Duodenal mucosa (tissue), 2 donors: ENCODE data around the gene EIF2AK2.
A peak's percentile ranks its signal among the peaks of the same experiment; 100 is the strongest.

Experiments
- H3K27ac ChIP-seq: one replicate; pipeline ENCODE4 v1.7.0; 2013; ENCODE audit warnings: low read depth, low read length
- H3K27me3 ChIP-seq, 2 donors: one replicate each; pipeline ENCODE4 v1.7.0; 2013; ENCODE audit warnings: low read length in 2 of 2, control low read depth in 1 of 2; ENCODE audit not compliant: insufficient read depth in 2 of 2, control insufficient read depth in 1 of 2
- H3K36me3 ChIP-seq, 2 donors: one replicate each; pipeline ENCODE4 v1.7.0; 2013; ENCODE audit warnings: low read length in 2 of 2, control low read depth in 1 of 2; ENCODE audit not compliant: insufficient read depth in 2 of 2, control insufficient read depth in 1 of 2
- H3K4me1 ChIP-seq, 2 donors: one replicate each; pipeline ENCODE4 v1.7.0; 2013; ENCODE audit warnings: low read length in 2 of 2, control low read depth in 1 of 2; ENCODE audit not compliant: insufficient read depth in 2 of 2, control insufficient read depth in 1 of 2
- H3K4me3 ChIP-seq, 2 donors: one replicate each; pipeline ENCODE4 v1.7.0; 2013; ENCODE audit warnings: low read length in 2 of 2, low read depth in 1 of 2
- H3K9ac ChIP-seq, 2 donors: one replicate each; pipeline ENCODE4 v1.7.0; 2013; ENCODE audit warnings: low read length in 2 of 2, low read depth in 1 of 2
- H3K9me3 ChIP-seq, 2 donors: one replicate each; pipeline ENCODE4 v1.7.0; 2013; ENCODE audit warnings: low read length in 2 of 2, control low read depth in 1 of 2; ENCODE audit not compliant: control insufficient read depth in 1 of 2

The EIF2AK2 gene

GRCh38 chr2:37083873-37084794 is 72.6 kb downstream of the EIF2AK2 start, which contains the start of the genes GPATCH11 and HEATR5B:
Gene GPATCH11, plus strand, starts transcription at chr2:37084518. Its CDS starts 3,864 bp downstream, at chr2:37088382.
Gene HEATR5B, minus strand, starts transcription at chr2:37084372. Its CDS starts 958 bp downstream, at chr2:37083414.
- Histone ChIP-seq H3K4me1 (peaks cover 29 to 40% of the 10 kb centered on the region in 2 donors), H3K9ac (peak within 1 kb of the TSS; percentile 94 to 97), H3K4me3 (peak within 1 kb of the TSS; percentile 98 to 99), H3K27me3 (no peaks in the 10 kb centered on the region), H3K36me3 (peaks cover 6 to 9% of the 10 kb centered on the region in 2 donors), H3K9me3 (no peaks in the 10 kb centered on the region), H3K27ac (peak within 1 kb of the TSS; percentile 59)

DNA sequence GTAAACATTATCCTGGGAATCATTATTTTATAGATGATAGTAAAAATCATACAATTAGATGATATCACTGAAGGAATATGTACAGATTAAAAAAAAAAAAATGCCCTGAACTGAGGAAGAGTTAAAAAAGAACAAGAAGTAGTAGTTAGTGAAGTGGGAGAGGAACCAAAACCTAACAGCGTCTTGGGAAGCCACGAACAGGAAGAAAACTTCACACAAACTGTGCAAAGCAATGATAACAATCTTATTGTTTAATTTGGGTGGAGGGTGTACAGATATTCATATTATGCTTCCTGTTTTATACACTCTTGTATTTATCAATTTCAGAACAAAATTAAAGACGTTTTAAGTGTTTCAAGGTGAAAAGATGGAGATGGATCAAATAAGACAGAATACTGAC is 76.1 kb downstream of the EIF2AK2 start:
- Histone ChIP-seq H3K27ac (no peak overlapping the region), H3K4me1 (peaks cover 27 to 38% of the 10 kb centered on the region in 2 donors), H3K9me3 (no peaks in the 10 kb centered on the region), H3K4me3 (no peak overlapping the region), H3K27me3 (no peaks in the 10 kb centered on the region), H3K9ac (no peak overlapping the region), H3K36me3 (peaks cover 19 to 21% of the 10 kb centered on the region in 2 donors)

GRCh38 chr2:37080266-37080665 is 76.5 kb downstream of the EIF2AK2 start:
- Histone ChIP-seq H3K9me3 (no peaks in the 10 kb centered on the region), H3K27me3 (no peaks in the 10 kb centered on the region), H3K4me1 (peaks cover 23 to 34% of the 10 kb centered on the region in 2 donors), H3K36me3 (peaks cover 21 to 23% of the 10 kb centered on the region in 2 donors), H3K9ac (no peak overlapping the region), H3K27ac (no peak overlapping the region), H3K4me3 (no peak overlapping the region)

DNA sequence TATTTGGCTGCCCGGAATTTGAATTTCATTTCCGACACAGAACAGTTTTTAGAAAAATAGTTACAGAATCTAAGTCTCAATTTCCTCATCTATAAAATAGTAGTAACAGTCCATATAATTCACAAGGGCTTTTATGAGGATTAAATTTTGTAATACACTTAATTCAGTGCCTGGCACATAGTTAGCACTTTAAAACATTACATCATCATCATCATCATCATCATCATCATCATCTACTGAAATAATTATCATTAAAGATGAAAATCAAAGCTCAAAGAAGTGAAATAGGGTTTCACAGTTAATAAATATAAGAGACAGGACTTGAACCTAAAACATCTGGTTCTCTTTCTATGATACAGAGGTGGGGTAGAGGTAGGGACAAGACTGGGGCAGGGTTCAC is 85.8 kb downstream of the EIF2AK2 start:
- no peaks in the 10 kb centered on the region for H3K4me1 ChIP-seq
- peaks cover 17 to 64% of the 10 kb centered on the region in 2 donors for H3K36me3 ChIP-seq
- H3K27ac ChIP-seq: no peak overlapping the region
- no peaks in the 10 kb centered on the region for H3K9me3 ChIP-seq
- H3K9ac ChIP-seq: no peak overlapping the region
- no peak overlapping the region for H3K4me3 ChIP-seq
- no peaks in the 10 kb centered on the region for H3K27me3 ChIP-seq

DNA sequence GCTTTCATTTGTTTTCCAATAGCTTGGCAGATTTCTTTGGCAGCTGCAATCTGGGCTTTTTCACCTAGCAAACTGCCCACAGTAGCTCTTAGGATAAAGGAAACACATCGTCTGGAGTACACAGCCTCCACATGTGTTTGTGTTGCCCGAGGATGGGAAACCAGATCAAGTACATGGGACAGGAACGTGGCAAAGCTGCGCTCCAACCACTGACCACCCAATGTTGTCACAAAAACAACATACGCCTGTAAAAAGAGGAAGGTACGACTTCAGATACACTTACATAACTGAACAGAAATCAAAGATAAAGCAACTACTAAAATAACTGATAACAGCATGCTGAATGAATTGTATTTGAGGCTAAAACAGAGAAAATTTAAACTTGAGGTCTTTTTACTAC is 88.1 kb downstream of the EIF2AK2 start:
- Histone ChIP-seq H3K36me3 (peaks cover 15 to 73% of the 10 kb centered on the region in 2 donors), H3K27me3 (no peaks in the 10 kb centered on the region), H3K4me1 (no peaks in the 10 kb centered on the region)

DNA sequence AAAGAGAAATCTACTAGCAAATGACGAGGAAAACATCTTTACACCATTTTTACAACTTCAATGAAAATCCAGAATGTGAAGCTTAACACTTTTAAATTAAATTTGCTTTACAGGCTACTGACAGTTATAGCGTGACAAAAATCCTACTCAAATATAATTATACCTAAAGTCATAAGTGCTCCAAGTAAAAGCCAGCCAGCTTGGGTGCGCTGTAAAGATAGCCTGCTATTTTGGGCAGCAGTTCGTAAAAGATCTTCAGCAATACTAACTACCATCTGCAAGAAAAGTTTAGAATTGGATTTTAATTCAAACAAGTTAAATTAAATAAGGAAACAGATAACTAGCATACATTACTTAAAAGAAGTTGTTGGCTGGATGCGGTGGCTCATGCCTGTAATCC is 95.0 kb downstream of the EIF2AK2 start:
- Histone ChIP-seq H3K27me3 (no peaks in the 10 kb centered on the region), H3K4me1 (no peaks in the 10 kb centered on the region), H3K36me3 (peaks cover 42 to 72% of the 10 kb centered on the region in 2 donors)

More for the DNA sequence above, 88.1 kb downstream of the EIF2AK2 start:
- no peaks in the 10 kb centered on the region for H3K9me3 ChIP-seq
- no peak overlapping the region for H3K27ac ChIP-seq
- H3K9ac ChIP-seq: no peak overlapping the region
- no peak overlapping the region for H3K4me3 ChIP-seq

DNA sequence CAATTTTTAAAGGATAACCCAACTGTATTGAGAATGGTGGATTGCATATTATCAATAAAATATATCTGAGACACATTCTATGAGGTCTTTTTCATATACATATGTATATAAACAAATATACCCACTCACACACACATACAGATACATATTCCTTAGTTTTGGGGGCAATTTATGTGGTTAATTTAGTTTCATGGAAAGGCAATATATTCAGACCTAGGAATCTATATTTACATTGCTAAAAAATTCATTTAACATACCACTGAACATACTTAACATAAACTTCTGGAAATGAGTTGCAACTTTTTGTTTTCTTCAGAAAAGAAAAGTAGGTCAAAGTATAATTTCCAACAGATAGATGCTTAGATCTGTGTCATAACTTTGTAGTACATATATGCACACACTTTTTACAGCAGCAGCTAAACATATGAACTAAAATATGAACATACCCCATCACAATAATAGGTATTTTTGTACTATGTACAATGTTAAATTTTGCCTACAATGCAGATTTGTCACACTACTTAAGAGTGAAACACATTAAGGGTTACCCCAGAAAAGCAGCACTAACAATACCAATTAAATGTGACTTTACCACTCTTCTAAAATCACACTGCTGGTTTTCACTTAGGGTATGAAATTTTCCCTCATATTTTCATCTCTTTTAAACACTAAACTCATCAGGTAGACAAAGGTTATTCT is 95.6 kb downstream of the EIF2AK2 start:
- Histone ChIP-seq H3K9ac (no peak overlapping the region), H3K9me3 (no peaks in the 10 kb centered on the region), H3K27ac (no peak overlapping the region), H3K4me1 (no peaks in the 10 kb centered on the region), H3K36me3 (peaks cover 41 to 71% of the 10 kb centered on the region in 2 donors), H3K27me3 (no peaks in the 10 kb centered on the region), H3K4me3 (no peak overlapping the region)

More for the DNA sequence above, 95.0 kb downstream of the EIF2AK2 start:
- Histone ChIP-seq H3K27ac (no peak overlapping the region), H3K4me3 (no peak overlapping the region), H3K9me3 (no peaks in the 10 kb centered on the region), H3K9ac (no peak overlapping the region)

DNA sequence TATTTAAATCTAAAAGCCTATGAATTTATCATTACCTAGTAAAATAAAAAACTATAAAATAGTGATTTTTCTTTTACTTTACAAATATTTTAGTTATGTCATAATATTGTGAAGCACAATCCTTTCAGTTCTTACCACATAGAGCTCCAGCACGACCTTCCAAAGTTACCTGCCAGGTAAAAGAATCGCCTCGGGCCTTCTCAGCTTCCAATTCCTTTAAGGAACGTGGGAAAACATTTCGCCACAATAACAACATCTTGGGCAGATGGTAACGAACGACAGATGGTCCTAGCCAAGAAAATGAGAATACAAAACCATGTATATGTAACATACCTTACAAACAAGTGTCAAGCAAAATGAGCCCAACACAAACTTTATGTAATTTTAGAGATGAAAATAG is 96.3 kb downstream of the EIF2AK2 start:
- H3K36me3 ChIP-seq: peaks cover 39 to 71% of the 10 kb centered on the region in 2 donors
- H3K9me3 ChIP-seq: no peaks in the 10 kb centered on the region
- no peaks in the 10 kb centered on the region for H3K4me1 ChIP-seq
- no peaks in the 10 kb centered on the region for H3K27me3 ChIP-seq
- no peak overlapping the region for H3K27ac ChIP-seq
- no peak overlapping the region for H3K9ac ChIP-seq
- H3K4me3 ChIP-seq: no peak overlapping the region

DNA sequence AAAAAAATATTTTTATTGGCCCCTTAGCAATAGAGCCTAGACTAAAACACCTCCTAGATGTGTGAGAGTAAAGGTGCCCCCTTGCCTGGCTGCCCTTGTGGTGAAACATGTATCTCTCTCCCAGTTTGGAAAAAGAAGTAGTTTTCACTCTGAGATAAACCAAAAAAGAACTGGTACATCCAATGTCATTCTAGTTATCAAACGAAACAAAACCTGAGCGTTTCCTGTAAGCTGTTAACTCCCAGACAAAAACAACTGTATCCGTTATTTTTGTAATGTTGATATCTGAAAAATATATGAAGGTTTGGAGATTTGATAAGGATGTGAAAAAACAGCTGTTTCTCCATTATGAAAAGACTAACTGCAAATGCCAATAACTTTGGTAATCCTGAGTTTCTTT is 96.9 kb downstream of the EIF2AK2 start:
- peaks cover 43 to 73% of the 10 kb centered on the region in 2 donors for H3K36me3 ChIP-seq
- H3K4me3 ChIP-seq: no peak overlapping the region
- no peaks in the 10 kb centered on the region for H3K9me3 ChIP-seq
- no peaks in the 10 kb centered on the region for H3K27me3 ChIP-seq
- no peaks in the 10 kb centered on the region for H3K4me1 ChIP-seq
- H3K27ac ChIP-seq: no peak overlapping the region
- H3K9ac ChIP-seq: no peak overlapping the region
